Suprapubic skin (tissue), 4 donors: ENCODE data around the gene ARID1B. TPM values are rescaled to one million over a fixed set of nuclear protein-coding genes. Genes with fewer than 3 reads are reported as not detected.

Source experiments
- DNase-seq, 2 donors: peaks; one replicate each; pipeline ENCODE4 v3.0.0-alpha.2; 2019; ENCODE audit warnings: low spot score in 2 of 2
- H3K27ac ChIP-seq: fragments of 200-600 bp; sonication (generic); one replicate; pipeline ENCODE4 v1.5.1; 2019
- H3K27me3 ChIP-seq: fragments of 200-600 bp; sonication (generic); one replicate; pipeline ENCODE4 v1.5.1; 2019
- H3K36me3 ChIP-seq: fragments of 200-600 bp; sonication (generic); one replicate; pipeline ENCODE4 v1.5.1; 2019
- H3K4me1 ChIP-seq: fragments of 200-600 bp; sonication (generic); one replicate; pipeline ENCODE4 v1.5.1; 2019
- H3K4me3 ChIP-seq: fragments of 200-600 bp; sonication (generic); one replicate; pipeline ENCODE4 v1.5.1; 2019; ENCODE audit warnings: mild to moderate bottlenecking
- H3K9me3 ChIP-seq: fragments of 200-600 bp; sonication (generic); one replicate; pipeline ENCODE4 v1.5.1; 2019
- CTCF ChIP-seq, 2 donors: fragments of 200-600 bp in 1 of 2; fragments of 450-650 bp in 1 of 2; sonication (generic) in 1 of 2; IDR thresholded peaks; one replicate each; pipeline ENCODE4 v1.5.1; 2016 to 2019; ENCODE audit warnings: antibody characterized with exemption in 2 of 2, mild to moderate bottlenecking in 1 of 2, moderate library complexity in 1 of 2
- EP300 ChIP-seq: sonication (generic); formaldehyde crosslinking; IDR thresholded peaks from one replicate; pipeline ENCODE4 v1.6.1; 2017; ENCODE audit warnings: antibody characterized with exemption
- POLR2A ChIP-seq, 2 donors: fragments of 450-650 bp; IDR thresholded peaks; one replicate each; pipeline ENCODE4 v1.6.1; 2017; ENCODE audit warnings: antibody characterized with exemption in 2 of 2, mild to moderate bottlenecking in 2 of 2, moderate library complexity in 2 of 2
- POLR2AphosphoS5 ChIP-seq, 3 donors: sonication (generic); formaldehyde crosslinking; IDR thresholded peaks; one replicate each; pipeline ENCODE4 v1.6.1; 2017; ENCODE audit warnings: antibody characterized with exemption in 3 of 3
- WGBS: methylation state at CpG from one replicate; pipeline ENCODE4 v1.1.5; 2018; 5-methylcytosine and 5-hydroxymethylcytosine counted together
- total RNA-seq, 4 donors: library from RNA; depleted of rRNA; stranded (reverse); fragments of >200 nt; gene quantifications; one replicate each; pipeline ENCODE4 v1.1.0, GENCODE V29; 2016

The ARID1B gene
- total RNA-seq, 4 donors from 2014 or later, result 102 to 233 (median 129) TPM

GRCh38 chr6:157059781-157060180, 282.6 kb downstream of the ARID1B start:
- WGBS, result 36% methylated on average over 4 of the region's 4 CpGs

GRCh38 chr6:157060440-157060952, 283.3 kb downstream of the ARID1B start:
- H3K27me3 ChIP-seq, result no peaks in the 10 kb centered on the region
- no peak overlapping the region for H3K27ac ChIP-seq
- 15% methylated on average over 1 of the region's 1 CpG for WGBS
- DNase-seq, result no peak
- TF ChIP-seq POLR2A (IDR thresholded peaks at IDR 0.05) (no peak), CTCF (IDR thresholded peaks at IDR 0.05) (no peak), EP300 (no peak), POLR2AphosphoS5 (IDR thresholded peaks at IDR 0.05) (no peak)
- no peaks in the 10 kb centered on the region for H3K9me3 ChIP-seq
- no peaks in the 10 kb centered on the region for H3K36me3 ChIP-seq
- H3K4me1 ChIP-seq, result peaks cover 22% of the 10 kb centered on the region
- no peak overlapping the region for H3K4me3 ChIP-seq

More at GRCh38 chr6:157059781-157060180, 282.6 kb downstream of the ARID1B start:
- H3K36me3 ChIP-seq, result no peaks in the 10 kb centered on the region
- H3K4me1 ChIP-seq, result peaks cover 22% of the 10 kb centered on the region
- H3K27ac ChIP-seq, result no peak overlapping the region
- H3K4me3 ChIP-seq, result no peak overlapping the region
- no peak for DNase-seq
- H3K27me3 ChIP-seq, result no peaks in the 10 kb centered on the region
- TF ChIP-seq CTCF (IDR thresholded peaks at IDR 0.05) (no peak), POLR2A (IDR thresholded peaks at IDR 0.05) (no peak), POLR2AphosphoS5 (IDR thresholded peaks at IDR 0.05) (no peak), EP300 (no peak)
- no peaks in the 10 kb centered on the region for H3K9me3 ChIP-seq

- no peaks in the 10 kb centered on the region for H3K36me3 ChIP-seq
- 82% methylated on average over 9 of the region's 9 CpGs for WGBS
- no peak overlapping the region for H3K27ac ChIP-seq
- peaks cover 22% of the 10 kb centered on the region for H3K4me1 ChIP-seq
- TF ChIP-seq POLR2A (IDR thresholded peaks at IDR 0.05) (no peak), CTCF (IDR thresholded peaks at IDR 0.05) (no peak), POLR2AphosphoS5 (IDR thresholded peaks at IDR 0.05) (no peak), EP300 (no peak)
- H3K4me3 ChIP-seq, result no peak overlapping the region
- no peaks in the 10 kb centered on the region for H3K9me3 ChIP-seq
- DNase-seq, result no peak
- no peaks in the 10 kb centered on the region for H3K27me3 ChIP-seq
These were observed 284.8 kb downstream of the ARID1B start for GRCh38 chr6:157061770-157062594.

DNA sequence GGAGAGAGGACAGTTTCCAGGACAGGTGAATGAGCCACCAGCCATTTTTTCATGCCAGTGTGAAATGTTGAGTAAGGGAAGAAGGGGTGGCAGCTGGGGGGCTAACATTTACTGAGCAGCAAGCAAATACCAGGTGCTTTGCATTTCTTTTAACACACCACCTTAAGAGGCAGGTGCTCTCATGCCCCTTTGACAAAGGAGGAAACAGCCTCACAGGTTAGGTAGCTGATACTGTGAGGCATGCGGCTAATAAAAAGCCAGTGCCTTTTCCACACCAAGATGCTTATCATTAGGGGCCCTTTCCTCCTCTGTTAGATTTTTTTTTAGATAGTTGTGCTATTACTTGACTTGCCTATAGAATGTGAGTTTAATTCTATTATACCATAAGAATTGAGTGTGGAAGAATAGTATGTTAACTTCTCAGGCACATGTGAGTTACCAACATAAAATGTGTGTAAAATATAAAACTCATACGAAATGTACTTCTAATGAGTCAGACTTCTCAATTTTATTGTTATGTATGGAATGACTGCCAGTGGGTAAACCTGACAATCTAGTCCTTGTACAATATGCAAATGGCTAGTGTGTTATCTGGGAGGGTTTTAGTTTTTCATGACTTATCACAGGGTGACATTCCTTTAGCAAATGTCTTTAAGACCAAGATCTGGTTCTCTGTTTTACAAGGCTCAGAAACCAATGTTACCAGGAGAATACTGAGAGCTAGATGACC, 286.2 kb downstream of the ARID1B start:
- no peak for DNase-seq
- no peak overlapping the region for H3K27ac ChIP-seq
- WGBS, result 58% methylated on average over 2 of the region's 2 CpGs

More for the DNA sequence above, 286.2 kb downstream of the ARID1B start:
- H3K36me3 ChIP-seq, result no peaks in the 10 kb centered on the region
- H3K9me3 ChIP-seq, result no peaks in the 10 kb centered on the region
- no peak overlapping the region for H3K4me3 ChIP-seq
- TF ChIP-seq POLR2A (IDR thresholded peaks at IDR 0.05) (no peak), EP300 (no peak), POLR2AphosphoS5 (IDR thresholded peaks at IDR 0.05) (no peak), CTCF (IDR thresholded peaks at IDR 0.05) (no peak)
- no peaks in the 10 kb centered on the region for H3K27me3 ChIP-seq
- peaks cover 22% of the 10 kb centered on the region for H3K4me1 ChIP-seq
